CD1c-positive myeloid dendritic cell (primary cell): Measurements from ENCODE around the gene PDZRN3.

Experiments
- DNase-seq: peaks from one replicate; pipeline ENCODE4 v3.0.0-alpha.2; 2016; ENCODE audit errors: extremely low spot score

Gene PDZRN3

DNA sequence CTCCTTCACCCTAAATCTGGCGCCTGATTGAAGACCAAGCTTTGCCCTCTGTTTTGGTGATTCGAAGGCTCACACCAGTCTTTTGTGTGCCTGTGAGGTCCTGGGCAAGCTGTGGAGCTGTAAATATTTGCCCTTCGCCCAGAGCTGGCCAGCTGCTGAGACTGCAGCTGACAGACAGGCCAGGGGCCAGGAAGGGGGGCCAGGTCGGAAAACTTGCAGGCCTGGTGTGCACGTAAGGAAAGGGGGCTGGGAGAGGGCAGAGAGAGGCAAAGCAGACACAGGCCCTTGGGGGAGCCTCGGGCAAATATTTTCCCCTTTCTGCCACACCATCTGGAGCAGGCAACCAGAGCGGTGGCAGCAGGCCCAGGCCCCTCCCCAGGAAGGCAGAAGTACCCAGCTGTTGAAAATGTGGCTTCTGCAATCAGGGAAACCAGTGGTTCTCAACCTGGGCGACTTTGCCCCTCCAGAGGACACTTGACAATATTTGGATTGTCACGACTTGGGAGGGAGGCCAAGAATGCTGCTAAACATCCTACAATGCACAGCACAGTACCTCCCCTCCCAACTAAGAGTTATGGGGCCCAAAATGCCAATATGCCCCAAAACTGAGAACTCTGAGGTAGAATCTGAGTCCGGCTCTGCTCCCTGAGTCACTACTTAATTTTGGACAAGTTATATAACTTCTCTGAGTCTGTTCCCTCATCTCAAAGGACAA is 2.5 kb downstream of the PDZRN3 start:
- no peak for DNase-seq

DNA sequence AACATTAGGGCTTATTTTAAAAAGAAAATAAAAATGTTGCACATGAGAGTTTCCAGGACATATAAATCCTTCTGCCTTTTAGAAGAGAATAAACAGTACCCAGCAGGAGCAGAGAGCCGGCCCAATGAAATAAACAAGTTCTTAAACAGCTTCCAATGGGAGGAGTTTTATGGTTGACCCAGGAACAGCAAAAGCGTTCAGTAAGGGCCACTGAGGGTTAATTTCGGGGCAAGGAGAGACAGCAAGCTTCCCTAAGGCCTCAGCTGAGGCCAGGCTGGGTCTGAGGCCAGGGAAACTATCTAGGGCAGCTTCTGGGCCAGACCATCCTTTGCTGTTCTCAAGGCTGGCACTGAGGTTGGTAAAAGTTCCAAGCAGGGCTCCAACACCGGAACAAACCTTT is 3.4 kb downstream of the PDZRN3 start:
- no peak for DNase-seq

DNA sequence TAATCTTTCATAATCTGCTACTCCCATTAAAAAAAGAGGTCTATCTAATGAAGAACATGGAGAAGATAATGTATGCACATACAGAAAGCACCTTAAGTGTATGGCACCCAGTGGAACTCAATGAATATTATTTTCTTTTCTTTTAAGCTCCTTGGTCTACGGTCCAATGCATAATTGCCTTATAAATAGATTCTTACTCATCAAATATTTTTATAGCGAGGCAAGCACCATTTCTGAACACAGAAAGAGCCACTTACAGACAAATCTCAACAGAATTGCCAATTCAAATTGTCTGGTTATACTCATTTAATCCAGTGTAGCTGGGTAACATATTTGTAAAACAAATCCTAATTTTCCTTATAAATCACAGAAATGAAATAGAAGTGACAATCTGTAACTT is 6.3 kb downstream of the PDZRN3 start:
- no peak for DNase-seq

DNA sequence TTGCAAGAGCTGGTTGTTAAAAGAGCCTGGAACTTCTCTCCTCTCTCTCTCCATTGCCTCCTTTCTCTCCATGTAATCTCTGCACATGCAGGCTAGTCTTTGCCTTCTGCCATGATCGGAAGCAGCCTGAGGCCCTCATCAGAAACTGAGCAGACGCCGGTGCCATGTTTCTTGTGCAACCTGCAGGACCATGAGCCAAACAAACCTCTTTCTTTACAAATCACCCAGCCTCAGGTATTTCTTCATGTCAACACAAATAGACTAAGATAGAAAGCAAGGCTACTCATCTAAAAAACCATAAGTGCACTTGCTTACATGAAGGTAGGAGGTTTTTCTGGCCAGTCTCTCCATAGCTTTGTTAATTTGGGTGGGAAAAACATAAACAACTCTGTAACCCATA is 8.7 kb downstream of the PDZRN3 start:
- DNase-seq: no peak

DNA sequence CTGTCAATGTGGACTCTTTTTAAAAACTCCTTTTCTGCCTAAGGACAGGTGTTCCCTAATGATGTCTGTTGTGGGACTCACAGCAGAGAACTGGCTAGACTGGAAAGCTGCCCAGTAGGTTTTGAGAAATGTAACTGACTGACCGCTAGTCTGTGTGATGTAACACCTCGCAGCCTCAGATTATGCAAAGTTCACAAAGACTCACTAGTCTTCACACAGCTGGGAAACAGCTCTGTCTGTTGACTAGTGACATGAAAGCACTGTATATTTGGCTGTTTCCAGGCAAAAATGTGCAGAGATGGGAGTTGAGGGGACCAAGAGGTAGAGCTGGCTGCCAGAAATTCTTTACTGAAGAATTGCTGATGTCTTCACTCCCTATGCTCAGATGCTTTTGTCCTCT is 10.3 kb downstream of the PDZRN3 start:
- DNase-seq: no peak

DNA sequence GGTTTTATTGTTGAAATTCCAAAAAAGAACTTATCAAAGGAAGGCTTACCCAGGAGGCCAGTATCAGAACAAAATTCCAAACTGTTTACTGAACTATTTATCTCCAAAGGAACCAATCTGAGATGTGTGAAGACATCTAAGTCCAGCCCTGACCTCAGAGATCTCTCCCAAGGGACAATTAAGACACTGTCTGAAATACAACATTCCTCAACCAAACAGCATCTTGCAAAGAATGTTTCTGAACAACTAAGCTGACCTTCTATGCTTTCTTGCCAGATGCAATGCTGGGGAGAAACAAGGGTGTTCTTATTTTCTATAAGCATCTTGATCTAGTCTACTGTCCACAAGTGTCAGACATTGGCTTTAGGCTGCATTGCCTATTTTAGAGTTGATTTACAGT is 13.6 kb downstream of the PDZRN3 start:
- no peak for DNase-seq

DNA sequence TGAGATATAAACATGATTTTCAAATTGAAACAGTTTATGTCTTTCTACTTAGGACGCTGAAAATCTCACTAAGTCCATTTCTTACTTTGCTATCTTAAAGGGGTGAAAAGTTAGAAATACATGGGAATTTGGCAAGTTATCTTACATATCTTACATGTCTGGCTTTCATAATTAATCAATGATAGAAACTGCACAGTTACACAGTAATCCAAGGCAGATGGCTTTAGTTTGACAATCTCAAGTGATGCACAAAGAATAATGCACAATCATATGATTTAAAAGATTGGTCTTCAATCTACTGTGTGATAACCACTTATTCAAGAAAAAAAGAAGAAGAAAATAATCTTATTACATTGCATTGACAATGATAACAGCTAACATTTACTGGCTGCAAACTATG is 14.2 kb downstream of the PDZRN3 start:
- no peak for DNase-seq

DNA sequence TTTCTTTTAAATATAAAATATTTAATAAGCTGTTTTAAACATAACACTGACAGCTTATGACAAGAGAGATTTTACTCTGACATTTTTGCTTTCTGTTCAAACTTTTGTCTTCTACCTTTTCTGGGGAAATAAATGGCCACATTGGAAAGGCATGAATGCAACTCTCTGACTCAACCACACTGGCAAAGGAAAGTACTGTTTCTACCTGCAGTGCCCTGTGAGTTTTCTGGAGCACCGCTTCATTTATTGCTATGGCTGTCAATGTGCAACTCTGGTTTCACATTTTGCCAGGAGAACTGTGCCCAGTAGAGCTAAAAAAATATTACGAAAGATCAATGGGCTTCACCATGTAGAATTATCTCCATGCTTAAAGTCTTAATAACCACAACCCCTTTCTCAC is 15.1 kb downstream of the PDZRN3 start:
- DNase-seq: no peak

DNA sequence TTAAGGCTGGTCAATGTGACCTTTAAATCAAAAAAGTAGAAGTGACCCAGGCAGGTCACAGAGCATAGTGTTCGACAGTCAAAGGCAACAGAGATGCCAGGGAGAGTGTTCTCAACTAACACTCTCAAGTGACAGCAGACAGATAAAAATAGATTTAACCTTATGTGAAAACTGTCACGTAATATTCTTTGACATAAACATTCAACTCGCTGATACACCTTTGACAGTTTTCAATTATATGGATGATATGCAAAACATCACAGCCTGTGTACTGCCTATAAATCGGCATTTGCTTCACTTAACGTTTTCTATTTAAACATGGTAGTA is 15.5 kb downstream of the PDZRN3 start:
- no peak for DNase-seq

DNA sequence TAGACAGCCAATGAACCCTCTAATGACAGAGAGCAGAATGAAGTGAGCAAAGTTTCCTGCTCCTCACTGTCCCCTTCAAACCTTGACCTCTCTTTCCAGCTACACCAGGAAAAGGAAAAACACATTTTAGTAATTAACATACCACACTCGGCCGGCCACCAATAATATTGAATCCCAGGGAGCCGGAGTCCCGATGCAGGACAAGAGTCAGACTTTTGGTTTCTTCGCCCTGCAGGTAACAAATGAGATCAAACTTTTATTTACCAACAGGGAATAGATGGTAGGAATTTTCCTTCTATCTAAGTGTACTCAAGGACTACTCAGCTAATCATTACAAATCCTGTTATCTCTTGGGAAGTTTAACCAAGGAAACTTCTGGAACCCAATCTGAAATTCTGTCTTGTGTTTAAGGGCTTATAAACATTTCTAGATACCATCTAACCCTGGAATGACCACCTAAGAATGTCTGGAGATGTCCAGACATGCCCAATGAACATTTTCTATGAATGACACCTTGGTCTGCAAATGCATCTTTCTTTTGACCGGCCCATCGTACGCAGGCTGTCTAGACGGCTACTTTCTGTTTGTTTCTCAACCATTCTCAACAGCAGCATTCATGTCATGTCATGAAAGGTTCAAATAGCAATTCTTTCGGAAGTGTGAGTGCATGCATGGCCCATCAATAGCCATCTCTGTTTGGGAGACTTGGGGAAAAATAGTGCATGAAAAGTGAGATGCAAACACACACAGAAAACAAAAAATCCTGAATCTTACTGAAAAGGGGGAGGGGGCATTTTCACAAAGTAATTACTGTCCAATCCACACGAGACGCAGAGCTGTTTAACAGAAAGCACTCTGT is 16.1 kb downstream of the PDZRN3 start:
- no peak for DNase-seq

DNA sequence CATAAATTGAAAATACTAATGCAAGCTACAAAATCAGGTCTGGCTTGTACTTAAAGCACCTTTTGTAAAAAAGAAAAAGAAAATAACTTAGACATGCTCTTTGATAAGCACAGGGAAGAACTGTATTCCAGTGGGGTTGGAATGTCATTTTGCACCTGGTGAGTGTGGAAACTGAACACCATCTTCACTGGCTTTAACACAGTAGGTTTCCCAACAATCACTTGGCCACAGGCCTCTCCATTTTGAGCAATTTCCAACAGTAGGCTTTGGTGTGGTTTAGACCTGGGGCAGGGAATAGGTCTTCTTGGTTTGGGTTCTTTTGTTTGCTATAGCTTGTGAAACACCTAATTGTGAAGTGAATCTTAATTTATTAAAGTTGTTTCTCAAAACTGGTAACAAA is 18.9 kb downstream of the PDZRN3 start:
- no peak for DNase-seq

DNA sequence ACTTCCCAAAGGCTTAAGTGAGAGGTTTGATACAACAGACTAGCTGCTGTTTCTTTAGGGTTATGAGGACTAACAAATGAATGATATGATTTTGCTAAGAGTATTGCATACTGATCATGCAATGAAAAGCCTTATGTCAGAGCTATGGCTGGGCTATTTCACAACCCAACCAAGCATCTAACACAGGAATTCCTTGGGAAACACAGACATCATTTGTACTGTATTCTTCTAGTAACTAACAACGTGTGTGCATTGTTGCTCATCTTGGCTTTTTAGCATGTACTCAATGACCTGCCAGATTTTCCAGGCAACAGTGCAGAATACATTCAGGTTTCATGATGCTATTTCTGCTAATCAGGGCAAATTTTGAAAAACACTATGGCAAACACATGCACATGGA is 19.3 kb downstream of the PDZRN3 start:
- DNase-seq: no peak

DNA sequence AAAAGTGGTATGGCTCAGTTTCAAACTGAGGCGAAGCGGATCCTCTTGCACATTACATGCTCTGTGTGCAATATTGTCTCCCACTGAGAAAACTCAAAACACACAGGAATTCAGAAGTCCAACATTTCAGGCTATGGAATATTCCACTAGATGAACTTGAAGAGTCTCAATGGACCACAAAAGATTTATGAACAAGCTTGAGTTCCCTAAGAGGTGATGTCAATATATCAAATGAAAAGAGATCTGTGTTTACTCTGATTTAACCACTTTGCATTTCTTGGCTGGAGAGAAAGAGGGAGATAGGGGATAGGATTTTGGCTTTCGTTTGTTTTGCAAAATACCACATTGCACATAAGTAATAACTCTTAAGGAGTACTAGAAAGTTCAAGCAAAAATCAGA is 20.3 kb downstream of the PDZRN3 start:
- DNase-seq: no peak

DNA sequence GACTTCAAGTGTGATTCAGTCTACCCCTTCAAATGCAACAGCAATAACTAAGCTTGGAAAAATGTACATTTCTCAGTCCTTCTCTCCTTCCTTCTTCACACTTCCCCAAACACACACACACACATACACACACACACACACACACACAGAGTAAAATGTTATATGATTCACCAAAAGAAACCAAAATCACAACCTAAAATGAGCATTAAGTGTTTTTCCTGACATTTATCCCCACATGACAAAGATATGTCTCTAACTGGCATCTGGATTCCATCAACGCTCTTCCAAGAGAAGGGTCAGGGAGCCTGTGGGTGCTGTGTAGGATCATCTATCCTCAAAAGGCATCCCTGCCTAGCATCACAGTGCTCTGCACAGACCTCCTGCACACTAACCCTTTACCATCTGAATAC is 21.0 kb downstream of the PDZRN3 start:
- no peak for DNase-seq

DNA sequence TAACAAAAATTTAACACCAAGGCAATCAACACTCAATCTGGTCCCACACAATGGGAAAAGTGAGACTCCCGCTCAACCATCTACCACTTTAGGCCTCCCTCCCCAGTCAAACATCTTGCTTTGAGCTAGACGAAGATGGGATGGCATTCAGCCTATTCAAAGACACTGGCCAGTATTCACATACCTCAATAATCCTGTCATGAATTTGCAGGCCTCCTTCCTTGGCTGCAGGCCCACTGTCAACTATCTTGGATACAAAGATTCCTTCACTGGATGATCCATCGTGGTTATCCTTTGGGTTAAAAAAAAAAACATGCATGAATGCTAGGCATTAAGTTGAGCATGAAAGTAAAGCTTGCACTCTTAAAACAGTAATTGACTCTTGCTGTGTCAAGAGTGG is 22.6 kb downstream of the PDZRN3 start:
- DNase-seq: no peak

DNA sequence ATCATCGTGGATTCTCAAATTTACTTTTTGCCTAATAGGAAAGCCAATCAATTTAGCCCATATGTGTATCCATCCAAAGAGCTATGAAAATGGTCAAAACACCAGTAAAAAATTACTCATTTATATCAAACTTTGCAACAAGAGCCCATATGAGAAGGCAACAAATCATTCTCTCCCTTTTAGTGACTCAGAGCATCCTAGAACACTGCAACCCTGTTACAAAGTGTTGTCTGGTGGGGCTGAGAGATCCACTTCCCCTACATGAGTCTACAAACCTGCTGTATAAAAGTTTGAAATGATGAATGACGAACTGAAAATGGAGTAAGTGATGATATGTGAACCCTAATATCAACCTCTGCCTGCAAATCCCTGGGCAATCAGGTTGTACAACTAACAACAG is 23.3 kb downstream of the PDZRN3 start:
- no peak for DNase-seq

DNA sequence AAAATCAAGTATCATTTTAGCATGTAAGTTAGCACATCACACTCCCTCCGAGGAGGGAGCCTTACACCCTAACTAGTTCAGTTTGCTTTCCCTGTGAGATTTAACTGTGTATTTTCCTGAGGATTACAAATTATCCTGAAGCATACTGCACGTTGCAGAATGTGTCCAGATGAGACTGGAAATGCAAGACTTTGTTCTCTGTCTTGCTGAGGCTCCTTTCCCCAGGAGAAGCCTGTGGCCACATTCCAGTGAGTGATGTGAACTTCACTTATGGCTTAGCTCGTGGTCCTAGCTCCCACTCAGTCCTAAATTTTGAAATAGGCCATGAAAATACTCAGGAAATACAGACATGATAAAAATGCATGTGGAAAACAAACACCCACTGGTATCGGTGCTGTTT is 23.7 kb downstream of the PDZRN3 start:
- DNase-seq: no peak

DNA sequence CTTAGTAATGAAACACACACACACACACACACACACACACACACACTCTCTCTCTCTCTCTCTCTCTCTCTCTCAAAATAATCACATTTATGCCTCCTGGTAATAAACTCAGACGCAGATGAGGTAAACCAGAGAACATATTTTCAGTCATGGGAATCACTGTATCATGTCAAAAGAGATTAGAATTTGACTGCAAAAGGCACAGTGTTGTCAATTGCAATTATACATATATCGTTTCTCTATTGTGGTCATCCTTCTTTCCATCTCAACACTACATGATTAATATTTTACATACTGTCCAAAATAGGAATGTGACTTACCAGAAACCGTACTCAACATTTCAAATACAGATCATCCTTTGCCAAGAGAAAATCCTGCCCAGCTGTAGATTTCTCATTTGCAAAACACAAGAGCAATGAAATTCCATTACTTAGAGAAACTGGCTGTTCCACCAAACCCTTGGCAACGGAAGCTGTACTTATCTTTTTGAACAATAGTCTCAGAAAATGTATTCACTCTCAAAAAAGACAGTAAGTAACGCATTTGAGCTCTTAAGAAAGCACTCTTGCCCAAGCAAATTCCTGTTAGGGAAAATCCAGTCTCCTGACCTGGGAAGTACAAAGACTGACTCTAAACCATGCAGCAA is 24.3 kb downstream of the PDZRN3 start:
- DNase-seq: no peak

DNA sequence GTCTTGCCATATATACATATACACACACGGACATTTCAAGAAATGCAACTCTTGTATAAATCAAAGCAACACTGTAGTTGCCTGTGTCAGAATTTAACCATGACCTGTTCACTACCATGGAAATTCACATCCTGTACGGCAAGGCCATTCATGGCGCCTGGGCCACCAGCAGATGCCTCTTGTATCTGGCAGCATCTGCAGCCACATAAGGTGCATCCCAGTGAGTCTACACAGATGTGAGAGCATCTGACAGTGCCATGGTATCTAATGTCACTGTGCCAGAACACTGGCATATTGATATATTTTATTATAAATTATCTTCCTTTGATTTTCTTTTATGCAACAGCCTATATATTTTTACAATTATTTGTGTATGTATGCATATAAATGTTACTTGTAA is 25.1 kb downstream of the PDZRN3 start:
- DNase-seq: no peak

DNA sequence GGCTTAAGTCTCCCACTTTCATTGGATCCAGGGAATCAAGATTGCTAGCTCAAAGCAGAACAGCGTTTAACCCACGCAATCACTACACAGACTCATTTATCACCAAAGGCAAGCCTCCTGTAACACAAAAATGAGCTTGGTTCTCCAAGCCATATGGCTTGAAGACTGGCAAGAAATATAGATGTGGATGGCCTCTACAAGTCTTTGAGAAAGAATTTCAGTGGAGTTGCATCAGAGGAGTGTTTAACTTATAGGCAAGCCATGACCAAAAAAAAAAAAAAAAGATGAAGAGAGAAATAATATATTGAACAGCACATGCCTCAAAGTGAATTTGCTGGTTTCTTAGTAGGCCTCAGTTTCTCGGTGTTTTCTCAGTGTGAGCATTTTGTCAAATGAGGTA is 27.3 kb downstream of the PDZRN3 start:
- DNase-seq: no peak

DNA sequence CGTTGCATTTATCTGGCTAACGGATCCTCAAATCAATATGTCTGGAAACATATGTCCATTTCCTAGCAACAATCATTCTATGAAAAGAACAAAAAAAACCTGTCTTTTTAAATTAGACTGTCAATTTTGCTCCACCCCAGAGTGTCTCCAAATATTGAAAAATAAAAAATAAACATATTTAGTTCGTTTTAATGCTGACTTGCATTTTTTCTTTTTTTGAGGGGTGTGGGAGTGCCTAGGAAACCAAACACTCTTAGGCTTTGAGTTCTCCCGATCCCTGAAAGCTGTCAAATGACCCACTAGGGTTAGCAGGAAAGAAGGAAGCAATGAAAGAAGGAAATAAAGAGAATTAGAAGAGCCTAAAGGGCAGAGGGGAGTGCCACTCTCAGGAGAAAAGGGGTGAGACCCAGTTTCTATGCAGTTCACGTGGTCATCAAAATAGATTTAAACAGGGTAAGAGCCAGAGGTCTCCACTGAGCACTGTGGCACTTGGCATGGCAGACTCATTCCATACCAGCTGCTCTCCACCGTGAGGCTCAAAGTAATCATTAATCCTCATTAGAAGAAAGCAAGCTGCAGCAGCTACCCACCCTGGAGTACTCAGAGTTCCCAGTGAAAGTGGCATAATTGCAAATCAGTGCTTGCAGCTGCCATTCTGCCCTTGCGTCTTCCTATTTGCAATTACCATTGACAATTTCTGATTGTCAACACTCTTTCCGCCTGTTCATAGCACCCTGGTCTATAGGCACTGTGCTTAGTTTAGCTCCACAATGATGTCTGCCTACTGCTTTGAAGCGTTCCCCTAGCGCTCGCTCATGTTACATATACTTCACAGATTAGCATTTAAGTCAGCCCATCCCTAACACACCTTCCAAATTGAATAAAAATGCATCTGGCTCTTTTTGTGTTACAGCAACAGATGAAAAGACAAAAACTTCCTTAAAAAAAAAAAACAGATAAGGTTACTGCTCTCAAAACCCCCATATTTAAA is 32.3 kb downstream of the PDZRN3 start:
- no peak for DNase-seq

DNA sequence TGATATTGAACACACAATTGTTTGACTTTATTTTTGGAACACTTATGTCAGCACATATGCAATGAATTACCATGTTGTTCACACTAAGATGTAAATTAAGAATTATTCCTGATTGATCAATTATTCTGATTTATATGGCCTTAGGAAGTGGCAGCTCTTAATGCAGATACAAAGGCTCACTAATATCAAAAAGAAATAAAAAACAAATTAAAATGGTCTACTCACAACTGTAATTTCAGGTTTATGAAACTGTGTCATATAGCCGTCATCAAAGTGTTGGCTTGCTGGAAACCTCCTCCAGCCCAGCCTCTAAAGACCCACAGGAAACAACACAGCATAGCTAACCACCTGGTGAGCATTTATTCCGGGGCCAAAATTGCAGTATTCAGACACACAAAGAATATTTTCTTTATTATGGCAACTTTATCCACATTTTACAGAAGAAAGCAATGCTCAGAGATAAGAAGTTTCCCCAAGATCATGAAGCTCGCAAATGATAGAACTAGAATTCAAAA is 33.4 kb downstream of the PDZRN3 start:
- DNase-seq: no peak
